GM12801 (cell line): ENCODE results near the gene ZFYVE27.

Source experiments
- TF ChIP-seq, protein P1 (sequence below): IDR thresholded peaks from one replicate; pipeline ENCODE4 v1.5.1; 2011; ENCODE audit warnings: control low read depth; ENCODE audit not compliant: insufficient read length; ENCODE audit errors: extremely low read depth

Gene ZFYVE27

DNA sequence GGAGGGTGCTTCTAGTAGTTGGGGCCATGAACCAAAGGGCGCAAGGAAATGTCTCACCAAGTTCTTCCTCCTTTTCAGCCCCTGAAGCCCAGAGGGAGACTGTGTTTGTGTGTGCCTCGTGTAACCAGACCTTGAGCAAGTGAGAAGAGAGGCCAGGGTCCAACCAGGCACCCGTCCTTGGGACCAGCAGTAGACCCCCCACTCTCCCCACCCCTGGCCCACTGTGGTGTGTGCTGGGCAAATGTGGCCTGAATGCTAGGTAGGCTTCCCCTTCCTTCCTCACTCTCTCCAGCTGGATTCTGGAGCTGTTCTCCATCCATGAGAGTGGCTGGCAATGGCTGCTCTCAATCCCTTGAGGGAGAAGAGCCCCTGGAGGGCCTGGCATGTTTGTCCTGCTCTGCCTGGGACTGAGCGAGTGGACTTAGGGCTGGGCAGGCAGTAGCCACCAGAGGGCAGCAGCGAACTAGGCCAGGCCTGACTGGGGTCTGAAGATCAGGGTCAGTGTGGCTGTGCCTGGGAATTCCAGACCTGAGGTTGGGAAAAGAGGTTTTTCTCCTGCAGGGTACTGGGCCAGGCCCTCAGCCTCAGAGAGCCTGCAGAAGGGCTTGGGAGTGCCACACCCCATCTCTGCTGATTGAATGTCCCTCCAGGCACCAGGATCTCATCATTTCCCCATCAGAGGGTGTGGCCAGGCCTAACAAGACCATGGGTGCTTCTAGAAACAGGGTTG lies 22.4 kb downstream of the ZFYVE27 start:
- TF ChIP-seq, protein P1, sequence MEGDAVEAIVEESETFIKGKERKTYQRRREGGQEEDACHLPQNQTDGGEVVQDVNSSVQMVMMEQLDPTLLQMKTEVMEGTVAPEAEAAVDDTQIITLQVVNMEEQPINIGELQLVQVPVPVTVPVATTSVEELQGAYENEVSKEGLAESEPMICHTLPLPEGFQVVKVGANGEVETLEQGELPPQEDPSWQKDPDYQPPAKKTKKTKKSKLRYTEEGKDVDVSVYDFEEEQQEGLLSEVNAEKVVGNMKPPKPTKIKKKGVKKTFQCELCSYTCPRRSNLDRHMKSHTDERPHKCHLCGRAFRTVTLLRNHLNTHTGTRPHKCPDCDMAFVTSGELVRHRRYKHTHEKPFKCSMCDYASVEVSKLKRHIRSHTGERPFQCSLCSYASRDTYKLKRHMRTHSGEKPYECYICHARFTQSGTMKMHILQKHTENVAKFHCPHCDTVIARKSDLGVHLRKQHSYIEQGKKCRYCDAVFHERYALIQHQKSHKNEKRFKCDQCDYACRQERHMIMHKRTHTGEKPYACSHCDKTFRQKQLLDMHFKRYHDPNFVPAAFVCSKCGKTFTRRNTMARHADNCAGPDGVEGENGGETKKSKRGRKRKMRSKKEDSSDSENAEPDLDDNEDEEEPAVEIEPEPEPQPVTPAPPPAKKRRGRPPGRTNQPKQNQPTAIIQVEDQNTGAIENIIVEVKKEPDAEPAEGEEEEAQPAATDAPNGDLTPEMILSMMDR: no peak

DNA sequence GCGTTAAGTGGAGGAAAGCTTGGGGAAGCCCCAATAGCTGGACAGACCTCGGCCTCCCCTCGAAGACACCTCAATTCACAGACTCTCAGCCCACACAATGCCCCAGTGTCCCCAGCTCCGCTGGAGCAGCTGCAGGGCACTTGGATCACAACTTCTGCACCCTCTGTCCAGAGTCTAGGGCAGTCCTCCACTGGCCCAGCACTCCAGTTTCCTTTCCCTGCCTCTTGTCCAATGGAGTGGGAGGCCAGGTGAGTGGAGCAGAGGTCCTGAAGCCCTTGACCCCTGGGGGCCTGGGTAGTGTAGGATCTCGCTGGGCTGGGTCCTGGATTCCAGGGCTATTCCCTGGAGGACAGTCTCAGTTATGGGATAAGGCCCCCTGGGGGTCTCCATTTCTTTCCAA lies 23.0 kb downstream of the ZFYVE27 start:
- TF ChIP-seq, protein P1: no peak

DNA sequence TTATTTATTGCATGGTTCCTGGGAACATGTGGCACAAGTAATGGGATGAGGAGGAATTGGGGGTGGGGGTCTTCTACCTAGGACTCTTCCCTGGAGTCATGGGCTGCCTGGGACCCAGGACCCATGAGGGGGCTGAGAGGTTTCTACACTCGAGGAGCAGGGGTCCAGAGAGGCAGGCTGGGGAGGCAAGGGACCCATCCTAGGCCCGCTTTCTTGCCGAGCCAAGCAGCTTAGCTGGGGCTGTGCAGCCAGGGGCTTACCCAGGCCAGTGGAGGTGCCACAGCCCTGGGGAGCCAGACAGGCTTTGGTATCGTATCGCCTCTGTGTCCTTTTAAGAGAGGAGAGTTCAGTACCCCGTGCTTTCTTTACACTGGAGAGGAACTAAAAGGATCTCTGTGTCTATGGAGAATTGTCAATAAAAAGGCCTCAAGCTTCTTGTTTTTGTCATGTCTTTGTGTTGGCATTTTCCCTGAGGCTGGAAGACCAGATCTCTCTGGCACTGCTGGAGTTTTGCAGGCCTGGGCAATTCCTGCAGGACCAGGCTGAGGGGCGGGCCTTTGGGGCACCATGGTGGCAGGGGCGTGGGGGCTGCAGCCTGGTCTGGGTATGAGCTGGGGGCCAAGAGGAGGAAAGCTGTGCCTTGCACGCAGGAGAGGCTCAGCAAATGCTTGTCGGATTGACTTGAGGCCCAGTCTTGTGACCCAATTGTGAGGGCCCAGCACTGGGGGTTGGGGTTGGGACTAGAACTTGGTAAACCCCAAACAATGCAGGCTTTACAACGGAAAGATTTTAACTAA lies 23.7 kb downstream of the ZFYVE27 start:
- TF ChIP-seq, protein P1: no peak

DNA sequence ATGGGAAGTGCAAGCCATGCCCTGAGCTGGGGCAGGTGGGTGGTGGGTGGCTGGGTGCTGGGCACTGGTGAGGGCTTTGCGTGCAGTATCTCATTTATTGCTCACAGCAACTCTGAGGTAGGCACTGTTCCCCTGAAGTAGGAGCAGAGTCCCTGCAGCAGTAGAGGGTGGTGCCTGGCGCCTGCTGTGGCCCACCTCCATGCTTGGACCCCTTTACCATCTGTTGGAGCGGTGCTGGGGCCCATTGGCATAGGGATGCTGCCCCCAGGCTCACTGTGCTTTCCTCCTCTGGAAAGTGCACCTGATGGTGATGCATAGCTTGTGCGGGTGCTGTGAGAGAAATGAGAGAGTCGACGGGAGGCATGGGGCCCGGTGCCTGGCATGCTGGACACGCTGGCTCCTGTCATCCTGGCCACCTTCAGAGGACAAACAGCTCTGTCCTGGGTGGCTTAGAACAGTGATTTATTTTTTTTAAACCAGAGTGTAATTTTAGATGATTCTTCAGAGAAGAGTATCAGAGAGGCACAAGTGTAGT lies 24.5 kb downstream of the ZFYVE27 start:
- TF ChIP-seq, protein P1: no peak

DNA sequence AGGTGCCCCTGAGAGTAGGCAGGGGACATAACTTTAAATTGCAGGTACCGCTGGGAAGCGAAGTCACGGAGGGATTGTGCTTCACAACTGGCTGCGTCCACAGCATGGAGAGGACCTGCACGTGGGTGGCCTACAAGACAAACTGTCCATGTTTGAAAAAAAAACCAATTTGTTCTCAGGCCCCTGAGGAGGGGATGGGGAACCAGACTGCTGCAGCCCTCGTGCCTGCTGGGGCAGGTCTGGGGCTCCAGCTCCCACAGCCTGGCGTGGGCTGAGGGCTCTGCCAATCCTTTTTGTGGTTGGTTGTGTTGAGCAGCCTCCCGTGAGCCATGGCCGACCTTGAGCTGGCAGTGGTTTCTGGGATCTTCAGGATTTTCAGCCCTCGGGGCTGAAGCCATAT lies 25.1 kb downstream of the ZFYVE27 start:
- TF ChIP-seq, protein P1: no peak

DNA sequence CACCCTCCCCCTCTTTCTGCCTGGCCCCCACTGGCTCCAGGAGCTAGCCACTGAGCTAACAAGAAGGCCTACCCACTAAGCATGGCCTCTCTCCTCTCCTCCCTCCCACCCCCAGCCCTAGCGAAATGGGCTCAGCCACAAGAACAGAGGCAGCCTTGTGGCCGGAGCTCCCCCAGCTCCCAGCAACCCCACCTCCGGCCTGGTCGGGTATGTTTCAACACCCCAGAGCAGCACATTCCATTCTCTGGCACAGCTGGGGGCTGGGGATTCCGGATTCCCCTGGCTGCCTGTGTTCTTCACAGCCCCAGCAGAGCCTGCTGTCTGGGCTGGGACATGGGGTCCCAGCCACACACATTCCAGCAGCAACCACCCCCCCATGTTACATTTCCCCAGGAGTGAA lies 25.9 kb downstream of the ZFYVE27 start:
- TF ChIP-seq, protein P1: no peak

DNA sequence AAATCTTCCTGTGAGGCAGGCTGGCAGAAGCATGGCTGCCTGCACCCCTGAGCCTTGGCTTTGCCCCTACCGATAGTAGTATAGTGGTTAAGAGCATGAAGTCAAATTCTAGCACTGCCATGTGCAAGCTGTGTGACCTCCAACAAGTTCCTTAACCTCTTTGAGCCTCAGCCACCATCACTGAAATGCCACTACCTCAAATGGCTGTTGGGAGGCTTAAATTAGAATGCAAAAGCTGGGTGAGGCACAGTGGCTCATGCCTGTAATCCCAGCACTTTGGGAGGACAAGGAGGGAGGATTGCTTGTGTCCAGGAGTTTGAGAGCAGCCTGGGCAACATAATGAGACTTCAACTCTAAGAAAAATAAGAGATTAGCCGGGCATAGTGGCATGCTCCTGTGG lies 26.5 kb downstream of the ZFYVE27 start:
- TF ChIP-seq, protein P1: no peak
